ENCODE measurements around the gene STAMBP.

GRCh38 chr2:73822276-73822675 is 6.5 kb upstream of the STAMBP start:
- no peak for TF ChIP-seq CTCF (IDR thresholded peaks at IDR 0.05; ENCODE audit: insufficient read depth, low read depth, low read length)
- no peak for TF ChIP-seq EZH2 (IDR thresholded peaks at IDR 0.05; ENCODE audit: insufficient read depth, low read length)
